Frontal cortex (tissue), 4 donors: ENCODE measurements around the gene ADAMTS6. TPM values are rescaled to one million over a fixed set of nuclear protein-coding genes. Genes with fewer than 3 reads are reported as not detected.
A peak's percentile ranks its signal among the peaks of the same experiment; 100 is the strongest.
"Not testable (repeated sequence)": the region's sequence is repeated elsewhere in the genome, so short reads cannot be mapped to it uniquely, and the experiment has no call there.

Experiments
- DNase-seq, 2 donors: peaks; one replicate each; pipeline ENCODE4 v3.0.0; 2012; ENCODE audit warnings: low spot score in 2 of 2
- FAIRE-seq: peaks from 2 replicates; lab custom pipeline; 2012; peaks lifted over from hg19 to GRCh38; lab: Jason Lieb, UNC
- total RNA-seq: library from RNA; depleted of rRNA; stranded (reverse); fragments of >200 nt; gene quantifications from one replicate; pipeline ENCODE4 v1.2.3, GENCODE V29; 2014
- donor health status: control.
- donor health status: control.
- donor health status: control.

Gene ADAMTS6
- total RNA-seq, 1 donor from 2014 or later, result 15.5 TPM

DNA sequence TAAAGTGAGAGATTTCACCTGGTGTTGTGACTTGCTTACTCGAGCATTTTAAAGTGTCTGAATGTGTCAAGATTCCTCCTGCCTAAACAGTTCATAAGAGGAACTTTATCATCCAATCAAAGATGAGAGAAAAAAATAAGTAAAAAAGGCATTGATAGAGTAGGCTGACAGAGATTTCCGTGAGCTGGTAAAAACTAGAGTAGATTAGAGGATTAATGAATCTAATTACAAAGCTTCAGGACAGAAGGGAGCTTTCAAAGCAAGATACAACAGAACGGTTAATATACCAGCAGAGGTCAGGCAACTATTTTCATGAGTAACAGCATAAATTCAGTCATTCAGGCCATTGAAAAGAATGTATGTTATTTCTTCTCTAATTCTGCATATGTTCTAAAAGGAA lies 91.5 kb downstream of the ADAMTS6 start:
- FAIRE-seq (no peak), DNase-seq (no peak)

DNA sequence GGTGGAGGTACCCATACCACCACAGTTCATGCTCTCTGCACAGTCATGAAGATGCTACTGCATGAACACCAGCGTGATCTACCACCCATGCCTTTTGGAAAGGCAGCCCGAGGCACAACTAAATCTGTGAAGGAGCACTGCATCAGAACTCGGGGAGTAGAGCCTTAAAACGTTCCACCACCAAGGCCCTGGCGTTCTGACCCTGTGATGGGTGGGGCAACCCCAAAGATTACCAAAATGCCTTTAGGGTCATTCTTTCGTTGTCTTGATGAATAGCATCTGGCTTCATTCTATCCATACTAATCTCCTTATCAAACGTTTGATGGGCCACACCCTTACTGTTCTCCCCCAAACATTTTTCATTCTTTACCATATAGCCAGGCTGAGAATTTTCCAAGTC lies 97.9 kb downstream of the ADAMTS6 start:
- DNase-seq (no peak), FAIRE-seq (no peak)

GRCh38 chr5:65382582-65382981 lies 99.1 kb downstream of the ADAMTS6 start:
- DNase-seq (no peak), FAIRE-seq (no peak)

DNA sequence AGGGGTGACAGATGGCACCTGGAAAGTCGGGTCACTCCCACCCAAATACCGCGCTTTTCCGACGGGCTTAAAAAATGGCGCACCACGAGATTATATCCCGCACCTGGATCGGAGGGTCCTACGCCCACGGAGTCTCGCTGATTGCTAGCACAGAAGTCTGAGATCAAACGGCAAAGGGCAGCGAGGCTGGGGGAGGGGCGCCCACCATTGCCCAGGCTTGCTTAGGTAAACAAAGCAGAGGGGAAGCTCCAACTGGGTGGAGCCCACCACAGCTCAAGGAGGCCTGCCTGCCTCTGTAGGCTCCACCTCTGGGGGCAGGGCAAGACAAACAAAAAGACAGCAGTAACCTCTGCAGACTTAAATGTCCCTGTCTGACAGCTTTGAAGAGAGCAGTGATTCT lies 111.2 kb downstream of the ADAMTS6 start:
- not testable (repeated sequence) for DNase-seq, FAIRE-seq

DNA sequence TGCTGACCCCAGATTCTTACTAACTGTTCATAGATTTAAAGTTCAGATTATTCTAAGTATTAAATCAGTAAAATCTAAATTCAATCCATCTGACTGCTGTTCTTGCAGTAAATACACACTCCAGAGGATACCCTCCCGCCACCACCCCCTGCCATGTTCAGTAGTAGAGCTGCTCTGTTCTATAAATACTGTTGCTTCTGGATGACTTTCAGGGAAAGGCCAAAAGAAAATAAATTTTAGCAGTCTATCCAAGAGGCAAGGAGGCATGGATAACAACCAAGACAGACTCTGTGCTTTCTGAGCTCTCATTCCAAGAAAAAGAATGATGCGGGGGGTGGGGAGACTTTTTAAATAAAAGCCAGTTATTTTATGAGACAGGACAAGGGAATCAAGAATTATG lies 115.1 kb downstream of the ADAMTS6 start:
- FAIRE-seq (no peak), DNase-seq (peak in 1 of 2 donors; percentile 14)

GRCh38 chr5:65364907-65365306 lies 116.8 kb downstream of the ADAMTS6 start:
- FAIRE-seq (no peak), DNase-seq (no peak)

DNA sequence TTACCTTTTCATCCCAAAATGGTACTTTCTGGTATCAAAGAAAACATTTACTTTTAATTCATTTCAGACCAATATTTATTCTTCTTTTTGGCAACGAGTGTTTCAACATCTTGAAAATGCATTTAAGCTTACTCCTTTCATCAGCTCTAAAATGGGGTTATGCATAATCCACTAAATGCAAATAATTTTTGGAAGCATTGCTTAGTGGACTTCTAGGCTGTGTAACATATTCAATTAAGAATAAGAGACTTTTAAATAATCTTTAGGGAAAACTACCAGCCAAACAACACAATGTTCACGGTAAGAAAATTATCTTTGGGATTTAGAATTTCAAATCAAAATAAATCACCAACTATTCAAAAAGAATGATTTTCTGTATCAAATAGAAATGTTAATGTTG lies 118.2 kb downstream of the ADAMTS6 start:
- FAIRE-seq, result no peak
- DNase-seq, result no peak

DNA sequence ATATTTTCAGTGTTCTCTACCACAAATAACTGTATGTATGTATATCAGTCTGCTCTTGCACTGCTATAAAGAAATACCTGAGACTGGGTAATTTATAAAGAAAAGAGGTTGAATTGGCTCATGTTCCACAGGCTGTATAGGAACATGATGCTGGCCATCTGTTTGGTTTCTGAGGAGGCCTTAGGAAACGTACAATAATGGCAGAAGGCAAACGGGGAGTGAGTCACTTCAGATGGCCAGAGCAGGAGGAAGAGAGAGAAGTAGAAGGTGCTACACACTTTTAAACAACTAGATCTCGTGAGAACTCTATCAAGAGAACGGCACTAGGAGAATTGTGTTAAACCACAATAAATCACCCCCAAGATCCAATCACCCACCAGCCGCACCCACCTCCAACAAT lies 121.7 kb downstream of the ADAMTS6 start:
- no peak for DNase-seq
- no peak for FAIRE-seq

GRCh38 chr5:65359569-65359968 lies 122.2 kb downstream of the ADAMTS6 start:
- DNase-seq (no peak), FAIRE-seq (no peak)

- DNase-seq (no peak), FAIRE-seq (no peak)
Observed at GRCh38 chr5:65356274-65356673, 125.4 kb downstream of the ADAMTS6 start.

GRCh38 chr5:65355301-65355700 lies 126.4 kb downstream of the ADAMTS6 start:
- FAIRE-seq (no peak), DNase-seq (no peak)

DNA sequence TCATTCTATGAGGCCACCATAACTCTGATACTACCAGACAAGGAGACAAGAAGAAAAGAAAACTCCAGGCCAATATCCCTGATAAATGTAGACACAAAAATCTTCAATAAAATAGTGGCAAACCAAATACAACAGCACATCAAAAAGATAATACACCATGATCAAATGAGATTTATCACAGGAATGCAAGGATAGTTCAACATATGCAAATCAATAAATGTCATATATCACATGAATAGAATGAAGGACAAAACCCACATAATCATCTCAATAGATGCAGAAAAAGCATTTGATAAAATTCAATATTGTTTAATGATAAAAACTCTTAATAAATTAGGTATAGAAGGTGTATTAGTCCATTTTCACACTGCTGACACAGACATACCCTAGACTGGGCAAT lies 139.9 kb downstream of the ADAMTS6 start:
- FAIRE-seq (no peak), DNase-seq (no peak)

GRCh38 chr5:65338606-65339151 lies 143.0 kb downstream of the ADAMTS6 start:
- no peak for FAIRE-seq
- no peak for DNase-seq

DNA sequence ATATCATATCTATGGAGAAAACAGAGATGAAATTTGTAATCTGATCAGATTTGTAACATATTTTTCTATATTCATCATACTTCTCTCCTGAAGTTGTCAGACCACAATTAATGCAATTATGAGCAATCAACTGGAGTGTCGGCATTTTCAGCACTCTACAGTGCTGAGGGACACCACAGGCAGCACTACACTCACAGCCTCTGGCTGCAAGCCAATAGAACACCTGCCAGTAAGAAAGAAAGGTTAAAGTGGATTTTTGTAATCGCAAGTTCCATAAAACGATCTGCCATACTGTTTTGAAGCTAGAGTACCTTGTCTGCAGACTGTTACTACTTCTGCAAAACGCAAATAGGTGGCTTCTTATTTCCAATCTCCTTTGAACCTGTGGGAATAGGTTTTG lies 147.6 kb downstream of the ADAMTS6 start:
- no peak for FAIRE-seq
- DNase-seq, result no peak

- no peak for DNase-seq
- no peak for FAIRE-seq
Observed at GRCh38 chr5:65332591-65332990, 149.1 kb downstream of the ADAMTS6 start.

DNA sequence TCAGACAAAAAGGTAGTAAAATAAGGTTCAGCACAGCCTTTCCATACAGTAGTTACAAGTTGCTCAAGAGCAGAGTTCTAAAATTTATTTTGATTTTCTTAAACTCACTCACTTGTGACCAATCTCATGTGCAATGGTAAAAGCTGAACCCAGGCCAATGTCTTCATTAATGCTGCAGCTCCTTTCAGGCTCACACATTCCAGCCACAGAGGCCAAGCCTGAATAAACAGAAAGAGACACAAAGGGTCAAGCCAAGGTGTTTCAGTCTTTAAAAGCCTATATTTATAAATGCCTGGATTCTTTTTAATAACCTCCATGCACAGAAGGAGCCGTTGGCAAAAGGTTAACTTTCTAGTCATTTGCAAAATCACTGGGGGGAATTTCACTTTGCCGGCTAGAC lies 152.5 kb downstream of the ADAMTS6 start:
- DNase-seq, result no peak
- no peak for FAIRE-seq

GRCh38 chr5:65327582-65327981 lies 154.1 kb downstream of the ADAMTS6 start:
- FAIRE-seq (no peak), DNase-seq (no peak)

- FAIRE-seq (no peak), DNase-seq (no peak)
Observed at GRCh38 chr5:65326922-65327321, 154.8 kb downstream of the ADAMTS6 start.

DNA sequence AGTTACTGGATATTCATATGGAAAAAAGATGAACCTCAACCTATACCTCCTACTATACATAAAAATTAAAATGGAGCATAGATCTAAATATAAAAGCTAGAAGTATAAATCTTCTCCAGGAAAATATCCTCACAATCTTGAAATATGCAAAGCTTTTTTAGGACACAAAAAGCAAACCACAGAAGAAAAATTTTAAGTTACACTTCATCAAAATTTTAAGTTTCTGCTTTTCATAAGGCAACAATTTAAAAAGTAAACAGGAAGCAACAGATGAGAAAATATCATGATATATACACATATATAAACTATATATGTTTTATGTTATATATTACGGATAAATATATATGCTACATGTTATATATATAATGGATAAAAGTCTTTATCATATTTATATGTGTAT lies 157.5 kb downstream of the ADAMTS6 start:
- FAIRE-seq, result peak; percentile 64

GRCh38 chr5:65320704-65321103 lies 161.0 kb downstream of the ADAMTS6 start:
- not testable (repeated sequence) for FAIRE-seq, DNase-seq

More for the DNA sequence above, 157.5 kb downstream of the ADAMTS6 start:
- no peak for DNase-seq

GRCh38 chr5:65320250-65320649 lies 161.5 kb downstream of the ADAMTS6 start:
- DNase-seq (no peak), FAIRE-seq (peak; percentile 84)

- FAIRE-seq (no peak), DNase-seq (no peak)
Observed at GRCh38 chr5:65307931-65308330, 173.8 kb downstream of the ADAMTS6 start.
